OCI-LY3 (cell line): ENCODE results near the gene HNRNPH1.

Source experiments
- CTCF ChIP-seq: fragments of 200-600, 300-600 bp; sonication (generic); IDR thresholded peaks from 2 replicates; pipeline ENCODE4 v1.5.1; 2014; ENCODE audit warnings: antibody characterized with exemption, low read length, low read depth
- EZH2phosphoT487 ChIP-seq: fragments of 200-600 bp; shearing (Covaris generic); IDR thresholded peaks from 2 replicates; pipeline ENCODE4 v1.6.1; 2018; ENCODE audit warnings: antibody characterized with exemption, mixed run types, low read depth

GRCh38 chr5:179617930-179618329 is 5.5 kb downstream of the HNRNPH1 start:
- TF ChIP-seq CTCF (no peak), EZH2phosphoT487 (no peak)
